H1 (cell line): ENCODE measurements around the gene LRRC4C. TPM values are rescaled to one million over a fixed set of nuclear protein-coding genes. Genes with fewer than 3 reads are reported as not detected.

Experiments used
- CBX8 ChIP-seq: fragments of 300-800, 300-1000 bp; sonication (generic); IDR thresholded peaks from 2 replicates; pipeline ENCODE4 v1.7.1; 2016; ENCODE audit warnings: low read depth, low read length, borderline replicate concordance
- HDAC2 ChIP-seq, 2 experiments: fragments of 300-600 bp in 1 of 2; sonication (generic) in 1 of 2; IDR thresholded peaks; 2 replicates each; pipeline ENCODE4 v1.6.1; 2011 to 2012; ENCODE audit warnings: low read depth in 2 of 2, low read length in 2 of 2, mild to moderate bottlenecking in 2 of 2, moderate library complexity in 2 of 2, borderline replicate concordance in 1 of 2, inconsistent platforms in 1 of 2
- HDAC6 ChIP-seq: IDR thresholded peaks from one replicate; pipeline ENCODE4 v1.7.1; 2012; ENCODE audit warnings: low read depth, mild to moderate bottlenecking, inconsistent platforms, low read length, moderate library complexity
- RAD21 ChIP-seq, 2 experiments: IDR thresholded peaks in 1 of 2; conservative IDR thresholded peaks in 1 of 2; 2 replicates each; pipeline ENCODE4 v1.6.1; 2011; ENCODE audit warnings: low read depth in 2 of 2, low read length in 2 of 2, improper control_type of control experiment in 1 of 2, inconsistent platforms in 1 of 2, mild to moderate bottlenecking in 1 of 2, moderate library complexity in 1 of 2
- RXRA ChIP-seq: IDR thresholded peaks from 2 replicates; pipeline ENCODE4 v1.6.1; 2011; ENCODE audit warnings: low read depth, mild to moderate bottlenecking, low read length, moderate library complexity; ENCODE audit not compliant: insufficient read depth
- TCF12 ChIP-seq: IDR thresholded peaks from 2 replicates; pipeline ENCODE4 v1.6.1; 2011; ENCODE audit warnings: low read depth, mild to moderate bottlenecking, low read length
- polyA plus RNA-seq, 7 experiments: library from polyadenylated mRNA; depleted of rRNA in 3 of 7; stranded (reverse) in 5 of 7; unstranded in 2 of 7; fragments of >200 nt in 5 of 7; fragments of 200-250 nt in 2 of 7; gene quantifications; 1 replicate in 5 of 7; 2 replicates in 1 of 7; 4 replicates in 1 of 7; pipeline versions ENCODE4 v1.2.1 to v1.2.3, GENCODE V29; 2011 to 2013; ENCODE audit warnings: missing spikeins in 2 of 7, mixed read lengths in 2 of 7
- total RNA-seq: library from RNA; stranded (reverse); fragmentation: NEBNext Ultra II Directional; extraction: Animal tissue kit (Norgen Biotek cat#: 25700); gene quantifications from 2 replicates; pipeline ENCODE4 v1.2.1, GENCODE V29; 2021

LRRC4C gene
- total and polyA plus RNA-seq, 2 of the 8 experiments (the other 6 are each of a cell fraction or from before 2014, with no cell fraction given) = 0.23 to 2.2 TPM

- TF ChIP-seq CBX8 (no peak), TCF12 (no peak), HDAC6 (no peak), RAD21 (IDR thresholded peaks at IDR 0.05 in 1 of 2, conservative IDR thresholded peaks at IDR 0.05 in 1 of 2; ENCODE audit: low read depth in 2 of 2, low read length in 2 of 2) (no peak), RXRA (no peak), HDAC2 (IDR thresholded peaks at IDR 0.05; ENCODE audit: borderline replicate concordance in 1 of 2, low read depth in 2 of 2, low read length in 2 of 2) (no peak)
Measured at GRCh38 chr11:40119661-40120060, 1339.8 kb downstream of the LRRC4C start (continued).
